ENCODE results near the gene TANC1. TPM values are rescaled to one million over a fixed set of nuclear protein-coding genes. Genes with fewer than 3 reads are reported as not detected.

TANC1 gene
- polyA plus RNA-seq, 2 of the 4 experiments (the other 2 are of a cell fraction) = 9.2 to 21.2 TPM

GRCh38 chr2:159209341-159210306 is 241.2 kb downstream of the TANC1 start (continued):
- no peak for TF ChIP-seq PBX3 (IDR thresholded peaks at IDR 0.05)

GRCh38 chr2:159211447-159212396 is 243.3 kb downstream of the TANC1 start:
- POLR2A ChIA-PET = no interaction called here
- peak in 1 of 2 experiments; percentile 23; a peak in 1 of 6 replicates for ATAC-seq
- DNase-seq (ENCODE audit: low read depth in 1 of 2, low spot score in 1 of 2) = no peak
- TF ChIP-seq CHD2 (IDR thresholded peaks at IDR 0.05; ENCODE audit: low read length, partially characterized antibody) (no peak), ELK1 (IDR thresholded peaks at IDR 0.05; ENCODE audit: low read depth, low read length) (no peak), RFX5 (IDR thresholded peaks at IDR 0.05) (no peak)
- Histone ChIP-seq H3K4me1 (0 out of 3 replicates have a peak, but pooled peaks cover 4% of the 10 kb centered on the region), H3K27ac (no peak overlapping the region), H3K9me3 (no peaks in the 10 kb centered on the region), H3K4me2 (no peak overlapping the region), H3K4me3 (no peak overlapping the region)
- no peak for FAIRE-seq
- CTCF ChIA-PET = no interaction called here
- WGBS (ENCODE audit: missing lambda C conversion rate) = 73% methylated on average over 14 of the region's 14 CpGs

GRCh38 chr2:159213296-159213695 is 244.9 kb downstream of the TANC1 start:
- FAIRE-seq (no peak), ATAC-seq (no peak), DNase-seq (ENCODE audit: low read depth in 1 of 2, low spot score in 1 of 2) (no peak)
- H3K9me3 ChIP-seq = no peaks in the 10 kb centered on the region
- H3K4me2 ChIP-seq = no peak overlapping the region
- ChIA-PET POLR2A (no interaction called here), CTCF (interaction anchor here (1.3 kb wide), 1 partner anchor 78 kb away, joined by 5 read pairs; no protein-coding TSS in a partner anchor)
- H3K4me1 ChIP-seq = 0 out of 3 replicates have a peak, but pooled peaks cover 4% of the 10 kb centered on the region
- TF ChIP-seq CHD2 (IDR thresholded peaks at IDR 0.05; ENCODE audit: low read length, partially characterized antibody) (no peak), HOXB13 (CRISPR knock-in tag; IDR thresholded peaks at IDR 0.05; ENCODE audit: low read depth) (no peak), SREBF2 (IDR thresholded peaks at IDR 0.05) (no peak), CEBPB (IDR thresholded peaks at IDR 0.05) (no peak), CTCF (IDR thresholded peaks at IDR 0.05) (no peak)
- no peak overlapping the region for H3K4me3 ChIP-seq
- H3K27ac ChIP-seq = no peak overlapping the region
- 92% methylated on average over 5 of the region's 5 CpGs for WGBS (ENCODE audit: missing lambda C conversion rate)

GRCh38 chr2:159214325-159214865 is 246.0 kb downstream of the TANC1 start:
- Histone ChIP-seq H3K4me3 (no peak overlapping the region), H3K4me2 (no peak overlapping the region), H3K27ac (no peak overlapping the region), H3K4me1 (0 out of 3 replicates have a peak, but pooled peaks cover 4% of the 10 kb centered on the region), H3K9me3 (no peaks in the 10 kb centered on the region)
- peak in 1 of 2 experiments; percentile 28; a peak in 1 of 6 replicates for ATAC-seq
- POLR2A ChIA-PET = no interaction called here
- 77% methylated on average over 3 of the region's 3 CpGs for WGBS (ENCODE audit: missing lambda C conversion rate)
- CTCF ChIA-PET = interaction anchor here (1.0 to 2.0 kb wide), 4 partner anchors 11 to 76 kb away, joined by 3 to 9 read pairs (median 4); no protein-coding TSS in a partner anchor
- FAIRE-seq = no peak
- no peak for DNase-seq (ENCODE audit: low read depth in 1 of 2, low spot score in 1 of 2)
- TF ChIP-seq CBX8 (IDR thresholded peaks at IDR 0.05) = no peak
- no peak for TF ChIP-seq FOSB (CRISPR knock-in tag; IDR thresholded peaks at IDR 0.05)

All from A549 (cell line).